Embryonic facial prominence (tissue), 1 donor: ENCODE results near the gene NT5DC1.

Experiments used
- DNase-seq: peaks from one replicate; pipeline ENCODE4 v3.0.0-alpha.2; 2016; ENCODE audit errors: extremely low spot score

The NT5DC1 gene

GRCh38 chr6:116239856-116240255 is 139.2 kb downstream of the NT5DC1 start:
- DNase-seq, result no peak

GRCh38 chr6:116244284-116244683 is 143.6 kb downstream of the NT5DC1 start:
- DNase-seq, result no peak

GRCh38 chr6:116246089-116246488 is 145.4 kb downstream of the NT5DC1 start:
- no peak for DNase-seq

- DNase-seq, result no peak
Observed at GRCh38 chr6:116247285-116247684, 146.6 kb downstream of the NT5DC1 start.

- no peak for DNase-seq
Observed at GRCh38 chr6:116248577-116248976, 147.9 kb downstream of the NT5DC1 start.

- no peak for DNase-seq
Observed at GRCh38 chr6:116251568-116252384, 151.1 kb downstream of the NT5DC1 start.

GRCh38 chr6:116253188-116253504 is 152.5 kb downstream of the NT5DC1 start:
- no peak for DNase-seq

- peak; percentile 97 for DNase-seq
Observed at GRCh38 chr6:116253505-116254296, 153.0 kb downstream of the NT5DC1 start, which contains the start of gene TSPYL4. Gene TSPYL4 (minus strand): TSS chr6:116254075. CDS start chr6:116254008, 67 bp downstream.

- DNase-seq, result no peak
Observed at GRCh38 chr6:116254297-116255056, 153.8 kb downstream of the NT5DC1 start.

- no peak for DNase-seq
Observed at GRCh38 chr6:116255246-116255800, 154.7 kb downstream of the NT5DC1 start.

GRCh38 chr6:116256694-116257093 is 156.0 kb downstream of the NT5DC1 start:
- no peak for DNase-seq

- DNase-seq, result no peak
Observed at GRCh38 chr6:116258520-116258919, 157.9 kb downstream of the NT5DC1 start.

GRCh38 chr6:116263353-116263752 is 162.7 kb downstream of the NT5DC1 start:
- no peak for DNase-seq

GRCh38 chr6:116265041-116265829 is 164.6 kb downstream of the NT5DC1 start:
- no peak for DNase-seq

- DNase-seq, result no peak
Observed at GRCh38 chr6:116266803-116267202, 166.2 kb downstream of the NT5DC1 start.

- no peak for DNase-seq
Observed at GRCh38 chr6:116267836-116268588, 167.4 kb downstream of the NT5DC1 start.

GRCh38 chr6:116268589-116269293 is 168.1 kb downstream of the NT5DC1 start:
- DNase-seq, result peak; percentile 79

- no peak for DNase-seq
Observed at GRCh38 chr6:116271149-116271708, 170.6 kb downstream of the NT5DC1 start.

- DNase-seq, result no peak
Observed at GRCh38 chr6:116277124-116277523, 176.5 kb downstream of the NT5DC1 start.
